SK-N-MC (cell line): ENCODE measurements around the gene LDHAL6B.

Experiments used
- EZH2 ChIP-seq: fragments of 200-600 bp; sonication (generic); IDR thresholded peaks from one replicate; pipeline ENCODE4 v1.6.1; 2017; ENCODE audit warnings: antibody characterized with exemption
- FOXP2 ChIP-seq: optimal IDR thresholded peaks from 2 replicates; pipeline ENCODE3; 2011; ENCODE audit warnings: mild to moderate bottlenecking, moderate library complexity; ENCODE audit not compliant: insufficient read depth; ENCODE audit errors: extremely low read length, control extremely low read depth
- POLR2AphosphoS5 ChIP-seq: IDR thresholded peaks from 2 replicates; pipeline ENCODE4 v1.6.1; 2012; ENCODE audit warnings: mild to moderate bottlenecking, low read depth, low read length, borderline replicate concordance

GRCh38 chr15:59179717-59180116 is 26.9 kb upstream of the LDHAL6B start:
- TF ChIP-seq EZH2 (no peak), POLR2AphosphoS5 (no peak), FOXP2 (no peak)
